A673 (cell line): ENCODE results near the gene CASP5. TPM values are rescaled to one million over a fixed set of nuclear protein-coding genes. Genes with fewer than 3 reads are reported as not detected.
A peak's percentile ranks its signal among the peaks of the same experiment; 100 is the strongest.

Experiments used
- BruUV-seq: library from RNA; stranded (reverse); fragments of 400-500 nt; replicated peaks from 2 replicates; lab custom pipeline; 2021; lab: Mats Ljungman, UMichigan
- CTCF ChIA-PET: fragments of 300-600 bp; sonication (Branson Sonifier 250); formaldehyde crosslinking; loops from one replicate; lab custom pipeline; 2022; ENCODE audit warnings: antibody characterized with exemption; lab: Charles Lee
- POLR2A ChIA-PET: fragments of 300-600 bp; sonication (Branson Sonifier 250); formaldehyde crosslinking; loops from one replicate; lab custom pipeline; 2022; ENCODE audit warnings: antibody characterized with exemption; ENCODE audit not compliant: low non-redundant PET; lab: Charles Lee
- DNase-seq: peaks from one replicate; pipeline ENCODE4 v3.0.0-alpha.2; 2015; ENCODE audit warnings: low spot score
- H3K27ac ChIP-seq: fragments of 200-600 bp; sonication (generic); 2 replicates; pipeline ENCODE4 v1.5.1; 2016; ENCODE audit warnings: mixed run types, low read depth, mild to moderate bottlenecking, mixed read lengths, antibody characterized with exemption, low read length; ENCODE audit not compliant: poor library complexity, severe bottlenecking
- H3K27me3 ChIP-seq: fragments of 200-600 bp; sonication (generic); replicated peaks from 2 replicates; pipeline ENCODE4 v1.6.1; 2017; ENCODE audit warnings: mixed run types, low read depth, mild to moderate bottlenecking, mixed read lengths, antibody characterized with exemption, low read length; ENCODE audit not compliant: insufficient read depth, poor library complexity
- H3K36me3 ChIP-seq: fragments of 200-600 bp; sonication (generic); 2 replicates; pipeline ENCODE4 v1.6.1; 2016; ENCODE audit warnings: mixed run types, mild to moderate bottlenecking, mixed read lengths, antibody characterized with exemption, low read length; ENCODE audit not compliant: insufficient read depth, poor library complexity, severe bottlenecking
- H3K4me1 ChIP-seq: fragments of 200-600 bp; sonication (generic); 2 replicates; pipeline ENCODE4 v1.6.1; 2017; ENCODE audit warnings: mixed run types, mild to moderate bottlenecking, mixed read lengths, antibody characterized with exemption, low read length; ENCODE audit not compliant: insufficient read depth, poor library complexity, severe bottlenecking
- H3K4me3 ChIP-seq: fragments of 200-600 bp; sonication (generic); 2 replicates; pipeline ENCODE4 v1.5.1; 2016; ENCODE audit warnings: low read depth, mixed run types, mild to moderate bottlenecking, mixed read lengths, low read length; ENCODE audit not compliant: poor library complexity, severe bottlenecking
- H3K9me3 ChIP-seq: fragments of 200-600 bp; sonication (generic); 2 replicates; pipeline ENCODE4 v1.6.1; 2016; ENCODE audit warnings: mixed run types, low read depth, mild to moderate bottlenecking, mixed read lengths, antibody characterized with exemption, low read length; ENCODE audit not compliant: poor library complexity, severe bottlenecking
- EZH2 ChIP-seq: fragments of 200-600 bp; sonication (generic); IDR thresholded peaks from 2 replicates; pipeline ENCODE4 v1.6.1; 2017; ENCODE audit warnings: borderline replicate concordance, low read depth, mild to moderate bottlenecking, mixed read lengths, antibody characterized with exemption, low read length; ENCODE audit not compliant: poor library complexity, severe bottlenecking
- intact Hi-C: fragments of 100-400 bp; cut with micrococcal nuclease; formaldehyde crosslinking; loops from one replicate; pipeline ENCODE4 v1.10.0; 2022; ENCODE audit not compliant: unreplicated experiment
- total RNA-seq: library from RNA; stranded (reverse); gene quantifications from 2 replicates; pipeline ENCODE4 v1.2.3, GENCODE V29; 2021
- TF ChIP-seq, protein P1 (sequence below): fragments of 300-800, 200-600 bp; sonication (generic); conservative IDR thresholded peaks from 2 replicates; pipeline ENCODE4 v1.5.1; 2017; ENCODE audit warnings: low read depth, mild to moderate bottlenecking, antibody characterized with exemption, low read length, moderate library complexity, mixed read lengths

CASP5 gene
- total RNA-seq, 1 experiment from 2014 or later, result not detected

DNA sequence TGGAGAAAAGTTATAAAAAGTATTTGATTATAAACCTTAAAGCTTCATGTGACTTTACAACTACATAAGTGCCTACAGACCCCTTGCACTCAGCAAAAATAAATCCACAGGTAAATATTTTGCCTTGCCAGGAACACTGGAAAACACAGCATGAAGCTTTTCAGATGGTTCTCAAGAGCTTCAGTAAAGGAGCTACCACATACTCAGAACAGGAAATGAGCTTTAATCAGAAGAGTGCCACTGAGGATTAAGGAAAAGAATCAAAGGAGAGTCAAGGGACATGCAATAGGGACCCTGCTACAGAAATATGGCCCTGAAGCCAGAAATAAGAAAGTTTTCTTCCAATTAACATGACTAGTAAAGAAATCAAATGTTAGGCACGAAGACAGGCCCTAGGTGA, 10.8 kb upstream of the CASP5 start:
- DNase-seq, result peak; percentile 70
- no peak for TF ChIP-seq EZH2
- TF ChIP-seq, protein P1, sequence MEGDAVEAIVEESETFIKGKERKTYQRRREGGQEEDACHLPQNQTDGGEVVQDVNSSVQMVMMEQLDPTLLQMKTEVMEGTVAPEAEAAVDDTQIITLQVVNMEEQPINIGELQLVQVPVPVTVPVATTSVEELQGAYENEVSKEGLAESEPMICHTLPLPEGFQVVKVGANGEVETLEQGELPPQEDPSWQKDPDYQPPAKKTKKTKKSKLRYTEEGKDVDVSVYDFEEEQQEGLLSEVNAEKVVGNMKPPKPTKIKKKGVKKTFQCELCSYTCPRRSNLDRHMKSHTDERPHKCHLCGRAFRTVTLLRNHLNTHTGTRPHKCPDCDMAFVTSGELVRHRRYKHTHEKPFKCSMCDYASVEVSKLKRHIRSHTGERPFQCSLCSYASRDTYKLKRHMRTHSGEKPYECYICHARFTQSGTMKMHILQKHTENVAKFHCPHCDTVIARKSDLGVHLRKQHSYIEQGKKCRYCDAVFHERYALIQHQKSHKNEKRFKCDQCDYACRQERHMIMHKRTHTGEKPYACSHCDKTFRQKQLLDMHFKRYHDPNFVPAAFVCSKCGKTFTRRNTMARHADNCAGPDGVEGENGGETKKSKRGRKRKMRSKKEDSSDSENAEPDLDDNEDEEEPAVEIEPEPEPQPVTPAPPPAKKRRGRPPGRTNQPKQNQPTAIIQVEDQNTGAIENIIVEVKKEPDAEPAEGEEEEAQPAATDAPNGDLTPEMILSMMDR, result no peak
- ChIA-PET CTCF (no interaction called here), POLR2A (no interaction called here)
- H3K4me3 ChIP-seq, result no peak overlapping the region
- BruUV-seq, result no TSS peak
- intact Hi-C loops, result no loop called here
- H3K9me3 ChIP-seq, result no peaks in the 10 kb centered on the region
- no peaks in the 10 kb centered on the region for H3K27me3 ChIP-seq
- H3K27ac ChIP-seq, result no peak overlapping the region
- H3K4me1 ChIP-seq, result peaks cover 12% of the 10 kb centered on the region
- H3K36me3 ChIP-seq, result no peaks in the 10 kb centered on the region

DNA sequence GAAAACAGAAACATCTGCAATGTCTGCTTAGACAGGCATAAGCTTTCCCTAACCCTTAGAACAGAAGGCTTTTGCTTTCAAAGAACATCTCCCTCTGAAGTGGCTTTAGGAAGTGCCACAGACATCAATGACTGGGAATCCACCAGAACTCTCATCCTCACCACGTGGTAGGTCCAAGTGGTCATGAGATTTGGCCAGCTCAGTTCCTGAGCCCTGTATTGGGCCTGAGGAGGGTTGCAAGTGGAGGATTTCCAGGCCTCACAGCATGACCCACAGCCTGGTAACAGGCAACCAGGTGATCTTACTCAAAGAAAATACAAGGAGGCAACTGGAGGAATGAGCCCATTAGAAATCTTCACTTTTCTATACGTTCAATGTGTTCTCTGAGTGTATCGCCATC, 10.4 kb upstream of the CASP5 start:
- Histone ChIP-seq H3K27me3 (no peaks in the 10 kb centered on the region), H3K27ac (no peak overlapping the region), H3K36me3 (no peaks in the 10 kb centered on the region), H3K9me3 (no peaks in the 10 kb centered on the region), H3K4me1 (peaks cover 12% of the 10 kb centered on the region), H3K4me3 (no peak overlapping the region)
- no peak for DNase-seq
- ChIA-PET POLR2A (no interaction called here), CTCF (no interaction called here)
- TF ChIP-seq, protein P1, result no peak
- TF ChIP-seq EZH2, result no peak
- intact Hi-C loops, result no loop called here
- no TSS peak for BruUV-seq

DNA sequence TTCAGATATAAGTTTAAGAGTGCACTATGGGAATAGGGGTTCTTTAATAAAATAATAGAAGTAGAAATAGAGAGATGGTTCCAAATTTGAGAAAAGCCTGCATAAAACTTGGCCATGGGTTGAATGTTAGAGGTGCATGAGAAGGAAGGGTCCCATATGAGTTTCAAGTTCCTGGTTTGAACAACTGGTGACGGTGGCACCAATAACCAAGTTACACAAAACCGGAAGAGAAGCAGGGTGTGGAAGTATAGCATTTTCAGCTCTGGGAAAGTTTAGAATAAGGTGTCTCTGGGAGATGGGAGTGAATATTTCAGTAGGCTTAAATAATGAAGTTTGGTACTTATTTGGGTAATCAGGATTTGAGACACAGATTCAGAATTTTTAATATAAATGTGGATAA, 9.5 kb upstream of the CASP5 start:
- POLR2A ChIA-PET, result no interaction called here
- TF ChIP-seq, protein P1, result no peak
- no peak for TF ChIP-seq EZH2
- no TSS peak for BruUV-seq
- Histone ChIP-seq H3K36me3 (no peaks in the 10 kb centered on the region), H3K4me1 (peaks cover 12% of the 10 kb centered on the region), H3K4me3 (no peak overlapping the region), H3K27me3 (no peaks in the 10 kb centered on the region), H3K27ac (no peak overlapping the region), H3K9me3 (no peaks in the 10 kb centered on the region)
- DNase-seq, result no peak
- intact Hi-C loops, result no loop called here
- CTCF ChIA-PET, result no interaction called here
